MM.1S (cell line): Measurements from ENCODE around the gene CHRM4.
A peak's percentile ranks its signal among the peaks of the same experiment; 100 is the strongest.

Experiments used
- DNase-seq: peaks from one replicate; pipeline ENCODE4 v3.0.0-alpha.2; 2015
- H2AFZ ChIP-seq: fragments of 300-600 bp; sonication (generic); 2 replicates; pipeline ENCODE4 v1.6.0; 2016; ENCODE audit warnings: antibody characterized with exemption, low read length
- H3F3A ChIP-seq: fragments of 300-600 bp; sonication (generic); 2 replicates; pipeline ENCODE4 v1.6.1; 2016; ENCODE audit warnings: mild to moderate bottlenecking, antibody characterized with exemption, low read length, moderate library complexity, mixed read lengths; ENCODE audit not compliant: insufficient read depth
- H3K27ac ChIP-seq: fragments of 300-600 bp; sonication (generic); 2 replicates; pipeline ENCODE4 v1.5.1; 2016; ENCODE audit warnings: mild to moderate bottlenecking, low read length
- H3K27me3 ChIP-seq: fragments of 300-600 bp; sonication (generic); replicated peaks from 2 replicates; pipeline ENCODE4 v1.6.0; 2016; ENCODE audit warnings: low read length; ENCODE audit not compliant: insufficient read depth
- H3K36me3 ChIP-seq: fragments of 300-600 bp; sonication (generic); replicated peaks from 2 replicates; pipeline ENCODE4 v1.6.1; 2016; ENCODE audit warnings: mild to moderate bottlenecking, low read length, mixed read lengths; ENCODE audit not compliant: insufficient read depth
- H3K4me1 ChIP-seq: fragments of 300-600 bp; sonication (generic); 2 replicates; pipeline ENCODE4 v1.6.1; 2016; ENCODE audit warnings: low read length, mixed read lengths
- H3K4me2 ChIP-seq: fragments of 300-600 bp; sonication (generic); 2 replicates; pipeline ENCODE4 v1.6.0; 2016; ENCODE audit warnings: low read depth, low read length
- H3K4me3 ChIP-seq: fragments of 300-600 bp; sonication (generic); 2 replicates; pipeline ENCODE4 v1.5.1; 2016; ENCODE audit warnings: low read length, mixed read lengths
- H3K79me2 ChIP-seq: fragments of 300-600 bp; sonication (generic); 2 replicates; pipeline ENCODE4 v1.6.1; 2016; ENCODE audit warnings: mixed run types, low read length, mixed read lengths
- H3K9ac ChIP-seq: fragments of 300-600 bp; sonication (generic); 2 replicates; pipeline ENCODE4 v1.6.1; 2016; ENCODE audit warnings: low read length, mixed read lengths
- H3K9me2 ChIP-seq: fragments of 300-600 bp; sonication (generic); replicated peaks from 2 replicates; pipeline ENCODE4 v1.6.1; 2016; ENCODE audit warnings: mild to moderate bottlenecking, low read length, mixed read lengths; ENCODE audit not compliant: insufficient read depth
- H3K9me3 ChIP-seq: fragments of 300-600 bp; sonication (generic); replicated peaks from 2 replicates; pipeline ENCODE4 v1.6.1; 2016; ENCODE audit warnings: mild to moderate bottlenecking, low read length, mixed read lengths; ENCODE audit not compliant: insufficient read depth
- H4K20me1 ChIP-seq: fragments of 300-600 bp; sonication (generic); 2 replicates; pipeline ENCODE4 v1.6.1; 2016; ENCODE audit warnings: mild to moderate bottlenecking, low read length, moderate library complexity, mixed read lengths; ENCODE audit not compliant: insufficient read depth
- EZH2 ChIP-seq: fragments of 300-600 bp; sonication (generic); optimal IDR thresholded peaks from 2 replicates; pipeline ENCODE3; 2017; ENCODE audit warnings: low read depth, mild to moderate bottlenecking, antibody characterized with exemption, low read length, mixed read lengths
- EZH2phosphoT487 ChIP-seq: fragments of 300-600 bp; sonication (generic); IDR thresholded peaks from 2 replicates; pipeline ENCODE4 v1.6.1; 2018; ENCODE audit warnings: antibody characterized with exemption, low read length
- TF ChIP-seq, protein P1 (sequence below): fragments of 300-600 bp; sonication (generic); IDR thresholded peaks from 2 replicates; pipeline ENCODE4 v1.5.1; 2016; ENCODE audit warnings: antibody characterized with exemption, low read length, mixed read lengths

Gene CHRM4

DNA sequence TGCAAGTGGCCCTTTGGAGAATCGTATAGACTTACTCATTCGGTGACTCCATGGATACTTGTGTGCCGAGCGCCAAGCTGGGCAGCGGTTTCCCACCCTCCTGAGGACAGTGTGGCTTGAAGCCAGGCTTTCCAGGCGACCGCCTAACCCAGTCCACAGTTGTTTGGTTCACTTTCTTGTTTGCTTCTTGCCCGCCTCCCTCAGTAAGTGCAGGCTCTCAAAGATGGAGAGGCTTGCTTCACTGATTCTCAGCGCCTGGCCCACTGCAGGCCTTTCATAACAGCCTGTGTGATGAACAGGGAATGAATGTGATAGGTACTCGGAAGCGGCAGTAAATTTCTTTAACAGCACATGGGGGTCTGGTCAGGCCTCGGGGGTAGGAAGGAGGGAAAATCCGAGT, 21.3 kb downstream of the CHRM4 start:
- no peak overlapping the region for H3K4me3 ChIP-seq
- no peak for DNase-seq
- H2AFZ ChIP-seq, result no peak overlapping the region
- no peaks in the 10 kb centered on the region for H3F3A ChIP-seq
- no peaks in the 10 kb centered on the region for H3K9me3 ChIP-seq
- TF ChIP-seq EZH2phosphoT487, result no peak
- TF ChIP-seq EZH2, result no peak
- TF ChIP-seq, protein P1, sequence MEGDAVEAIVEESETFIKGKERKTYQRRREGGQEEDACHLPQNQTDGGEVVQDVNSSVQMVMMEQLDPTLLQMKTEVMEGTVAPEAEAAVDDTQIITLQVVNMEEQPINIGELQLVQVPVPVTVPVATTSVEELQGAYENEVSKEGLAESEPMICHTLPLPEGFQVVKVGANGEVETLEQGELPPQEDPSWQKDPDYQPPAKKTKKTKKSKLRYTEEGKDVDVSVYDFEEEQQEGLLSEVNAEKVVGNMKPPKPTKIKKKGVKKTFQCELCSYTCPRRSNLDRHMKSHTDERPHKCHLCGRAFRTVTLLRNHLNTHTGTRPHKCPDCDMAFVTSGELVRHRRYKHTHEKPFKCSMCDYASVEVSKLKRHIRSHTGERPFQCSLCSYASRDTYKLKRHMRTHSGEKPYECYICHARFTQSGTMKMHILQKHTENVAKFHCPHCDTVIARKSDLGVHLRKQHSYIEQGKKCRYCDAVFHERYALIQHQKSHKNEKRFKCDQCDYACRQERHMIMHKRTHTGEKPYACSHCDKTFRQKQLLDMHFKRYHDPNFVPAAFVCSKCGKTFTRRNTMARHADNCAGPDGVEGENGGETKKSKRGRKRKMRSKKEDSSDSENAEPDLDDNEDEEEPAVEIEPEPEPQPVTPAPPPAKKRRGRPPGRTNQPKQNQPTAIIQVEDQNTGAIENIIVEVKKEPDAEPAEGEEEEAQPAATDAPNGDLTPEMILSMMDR, result no peak
- no peak overlapping the region for H3K4me2 ChIP-seq
- H4K20me1 ChIP-seq, result no peaks in the 10 kb centered on the region
- no peak overlapping the region for H3K27ac ChIP-seq
- H3K9ac ChIP-seq, result no peak overlapping the region
- H3K4me1 ChIP-seq, result no peaks in the 10 kb centered on the region
- no peaks in the 10 kb centered on the region for H3K79me2 ChIP-seq
- H3K36me3 ChIP-seq, result no peaks in the 10 kb centered on the region
- H3K9me2 ChIP-seq, result no peaks in the 10 kb centered on the region
- H3K27me3 ChIP-seq, result no peaks in the 10 kb centered on the region

DNA sequence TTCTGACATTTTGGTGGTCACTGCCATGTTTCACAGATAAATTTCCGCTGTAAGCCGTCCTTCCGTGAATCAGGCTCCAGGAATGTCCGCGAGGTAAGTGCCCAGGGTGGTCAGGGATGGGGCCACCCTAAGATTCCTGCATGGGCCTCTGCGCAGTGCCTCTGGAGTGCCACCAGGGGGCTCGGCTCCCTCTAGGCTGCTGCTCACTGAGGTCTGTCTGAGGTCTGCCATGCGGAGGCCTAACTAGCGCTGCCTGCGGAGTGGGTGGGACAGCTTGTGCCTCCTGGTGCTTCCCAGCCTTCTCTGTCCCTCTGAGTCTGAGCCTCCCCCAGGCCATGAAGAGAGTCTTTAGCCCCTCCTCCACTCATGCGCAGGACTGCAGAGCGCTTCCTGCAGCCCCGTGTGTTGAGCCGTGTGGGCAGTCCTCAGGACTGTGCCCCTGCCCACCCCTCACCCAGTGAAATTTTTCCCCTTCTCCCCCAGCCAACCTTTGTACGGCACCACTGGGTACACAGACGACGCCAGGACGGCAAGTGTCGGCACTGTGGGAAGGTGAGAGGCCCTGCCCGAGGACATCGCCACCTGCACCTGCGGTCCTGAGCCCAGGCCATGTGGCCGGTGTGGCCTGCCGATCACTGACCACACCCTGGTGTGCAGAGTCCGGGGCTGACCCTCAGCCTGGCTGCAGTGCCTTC, 22.0 kb downstream of the CHRM4 start:
- H3K9ac ChIP-seq, result no peak overlapping the region
- TF ChIP-seq EZH2 (no peak), EZH2phosphoT487 (no peak)
- TF ChIP-seq, protein P1, result peak; percentile 83
- H3K27ac ChIP-seq, result no peak overlapping the region
- no peaks in the 10 kb centered on the region for H3K4me1 ChIP-seq
- no peaks in the 10 kb centered on the region for H3K79me2 ChIP-seq
- no peaks in the 10 kb centered on the region for H3K36me3 ChIP-seq
- H3K4me2 ChIP-seq, result no peak overlapping the region
- no peaks in the 10 kb centered on the region for H3F3A ChIP-seq
- no peak overlapping the region for H3K4me3 ChIP-seq
- H3K27me3 ChIP-seq, result no peaks in the 10 kb centered on the region
- H4K20me1 ChIP-seq, result no peaks in the 10 kb centered on the region
- H3K9me2 ChIP-seq, result no peaks in the 10 kb centered on the region
- DNase-seq, result peak; percentile 41
- H2AFZ ChIP-seq, result no peak overlapping the region
- no peaks in the 10 kb centered on the region for H3K9me3 ChIP-seq

DNA sequence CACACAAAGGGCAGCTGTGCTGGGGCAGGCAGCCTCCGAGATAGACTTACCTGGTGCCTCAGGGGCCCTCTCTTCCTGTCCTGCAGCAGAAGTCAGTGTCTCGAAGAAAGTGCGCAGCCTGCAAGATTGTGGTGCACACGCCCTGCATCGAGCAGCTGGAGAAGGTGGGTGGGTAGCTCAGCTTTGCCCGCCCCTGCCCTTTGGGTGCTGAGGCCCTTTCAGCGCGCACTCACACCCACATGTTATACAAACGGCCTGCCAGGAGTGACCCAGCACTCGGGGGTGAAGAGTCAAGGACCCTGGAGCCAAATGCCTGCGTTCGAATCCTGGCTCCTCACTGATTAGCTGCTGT, 23.7 kb downstream of the CHRM4 start:
- H3K9me2 ChIP-seq, result no peaks in the 10 kb centered on the region
- no peaks in the 10 kb centered on the region for H3K9me3 ChIP-seq
- H3K4me1 ChIP-seq, result no peaks in the 10 kb centered on the region
- no peak for DNase-seq
- no peaks in the 10 kb centered on the region for H3F3A ChIP-seq
- H2AFZ ChIP-seq, result no peak overlapping the region
- H4K20me1 ChIP-seq, result no peaks in the 10 kb centered on the region
- H3K27ac ChIP-seq, result no peak overlapping the region
- no peak overlapping the region for H3K4me3 ChIP-seq
- no peaks in the 10 kb centered on the region for H3K36me3 ChIP-seq
- TF ChIP-seq, protein P1, result no peak
- no peak for TF ChIP-seq EZH2
- no peak for TF ChIP-seq EZH2phosphoT487
- no peaks in the 10 kb centered on the region for H3K27me3 ChIP-seq
- no peak overlapping the region for H3K4me2 ChIP-seq
- H3K79me2 ChIP-seq, result peaks cover 2% of the 10 kb centered on the region; the same call in 1 of the 2 replicates
- no peak overlapping the region for H3K9ac ChIP-seq
